Endothelial cell (in vitro differentiated cells): ENCODE data around the gene PLET1. TPM values are rescaled to one million over a fixed set of nuclear protein-coding genes. Genes with fewer than 3 reads are reported as not detected.
"Not testable (repeated sequence)": the region's sequence is repeated elsewhere in the genome, so short reads cannot be mapped to it uniquely, and the experiment has no call there.

Source experiments
- DNase-seq: peaks from one replicate; pipeline ENCODE4 v3.0.0; 2021; ENCODE audit warnings: low spot score
- H3K27ac Mint-ChIP-seq: one replicate; pipeline ENCODE4 v1.8.0; 2021; ENCODE audit warnings: mixed read lengths, inconsistent platforms; ENCODE audit not compliant: unreplicated experiment
- H3K27me3 Mint-ChIP-seq: one replicate; pipeline ENCODE4 v1.8.0; 2021; ENCODE audit warnings: mild to moderate bottlenecking, moderate library complexity, mixed read lengths, inconsistent platforms; ENCODE audit not compliant: unreplicated experiment
- H3K36me3 Mint-ChIP-seq: one replicate; pipeline ENCODE4 v1.8.0; 2021; ENCODE audit warnings: mild to moderate bottlenecking, low read depth, mixed read lengths, inconsistent platforms; ENCODE audit not compliant: unreplicated experiment
- H3K4me1 Mint-ChIP-seq: one replicate; pipeline ENCODE4 v1.8.0; 2021; ENCODE audit warnings: mild to moderate bottlenecking, mixed read lengths, inconsistent platforms; ENCODE audit not compliant: unreplicated experiment
- H3K4me3 Mint-ChIP-seq: one replicate; pipeline ENCODE4 v1.8.0; 2021; ENCODE audit warnings: mild to moderate bottlenecking, mixed read lengths, inconsistent platforms; ENCODE audit not compliant: unreplicated experiment
- H3K9me3 Mint-ChIP-seq: one replicate; pipeline ENCODE4 v1.8.0; 2021; ENCODE audit warnings: mixed read lengths, inconsistent platforms; ENCODE audit not compliant: unreplicated experiment
- CTCF ChIP-seq: fragments of 200-600 bp; sonication (generic); IDR thresholded peaks from one replicate; pipeline ENCODE4 v1.5.0; 2021; ENCODE audit warnings: antibody characterized with exemption; ENCODE audit not compliant: unreplicated experiment
- total RNA-seq: library from RNA; stranded (reverse); fragmentation: NEBNext Ultra II Directional; extraction: Animal tissue kit (Norgen Biotek cat#: 25700); gene quantifications from one replicate; pipeline ENCODE4 v1.2.1, GENCODE V29; 2021; ENCODE audit not compliant: unreplicated experiment

Gene PLET1
- total RNA-seq, 1 donor from 2014 or later, result not detected

GRCh38 chr11:112211536-112211935 lies 49.1 kb downstream of the PLET1 start:
- H3K9me3 Mint-ChIP-seq, result no peaks in the 10 kb centered on the region
- no peak for DNase-seq
- H3K27ac Mint-ChIP-seq, result no peak overlapping the region
- no peak for TF ChIP-seq CTCF
- H3K27me3 Mint-ChIP-seq, result no peaks in the 10 kb centered on the region
- H3K4me3 Mint-ChIP-seq, result no peak overlapping the region
- no peaks in the 10 kb centered on the region for H3K4me1 Mint-ChIP-seq
- H3K36me3 Mint-ChIP-seq, result no peaks in the 10 kb centered on the region

GRCh38 chr11:112210890-112211289 lies 49.8 kb downstream of the PLET1 start:
- Mint-ChIP-seq H3K27me3 (no peaks in the 10 kb centered on the region), H3K4me1 (no peaks in the 10 kb centered on the region), H3K4me3 (no peak overlapping the region), H3K36me3 (no peaks in the 10 kb centered on the region), H3K27ac (no peak overlapping the region), H3K9me3 (no peaks in the 10 kb centered on the region)
- TF ChIP-seq CTCF, result no peak
- DNase-seq, result no peak

GRCh38 chr11:112206071-112206470 lies 54.6 kb downstream of the PLET1 start:
- Mint-ChIP-seq H3K27me3 (no peaks in the 10 kb centered on the region), H3K36me3 (no peaks in the 10 kb centered on the region), H3K27ac (no peak overlapping the region), H3K4me1 (no peaks in the 10 kb centered on the region), H3K4me3 (no peak overlapping the region), H3K9me3 (no peaks in the 10 kb centered on the region)
- DNase-seq, result no peak
- no peak for TF ChIP-seq CTCF

- H3K36me3 Mint-ChIP-seq, result no peaks in the 10 kb centered on the region
- H3K9me3 Mint-ChIP-seq, result no peaks in the 10 kb centered on the region
- no peak for TF ChIP-seq CTCF
- peaks cover 4% of the 10 kb centered on the region for H3K27me3 Mint-ChIP-seq
- DNase-seq, result no peak
- H3K4me3 Mint-ChIP-seq, result no peak overlapping the region
- peaks cover 3% of the 10 kb centered on the region for H3K4me1 Mint-ChIP-seq
- peak overlapping the region; percentile 12 for H3K27ac Mint-ChIP-seq
Measured at GRCh38 chr11:112200252-112200651, 60.4 kb downstream of the PLET1 start.

GRCh38 chr11:112199101-112199500 lies 61.6 kb downstream of the PLET1 start:
- not testable (repeated sequence) for H3K27ac Mint-ChIP-seq, H3K9me3 Mint-ChIP-seq, H3K27me3 Mint-ChIP-seq, H3K4me1 Mint-ChIP-seq, H3K36me3 Mint-ChIP-seq, H3K4me3 Mint-ChIP-seq, DNase-seq

Other genes starting within 250 kb of the PLET1 start
- gene DLAT, start 235.5 kb downstream of the PLET1 start, total RNA-seq, result 28.2 TPM
- gene PIH1D2, start 186.8 kb downstream of the PLET1 start, total RNA-seq, result 2.5 TPM
- 21.8 TPM for gene NKAPD1, start 186.6 kb downstream of the PLET1 start, total RNA-seq
- gene TIMM8B, start 174.1 kb downstream of the PLET1 start, total RNA-seq, result 49.6 TPM
- 43.0 TPM for gene SDHD, start 174.0 kb downstream of the PLET1 start, total RNA-seq
- gene IL18, start 96.8 kb downstream of the PLET1 start, total RNA-seq, result 0.90 TPM
- not detected for gene TEX12, start 93.5 kb downstream of the PLET1 start, total RNA-seq
- 2.6 TPM for gene BCO2, start 85.3 kb downstream of the PLET1 start, total RNA-seq
- gene PTS, start 34.4 kb downstream of the PLET1 start, total RNA-seq, result 40.1 TPM